PC-3 (cell line): Measurements from ENCODE around the gene C7orf33. TPM values are rescaled to one million over a fixed set of nuclear protein-coding genes. Genes with fewer than 3 reads are reported as not detected.

Experiments used
- ATAC-seq: fragments of 200-7000 bp; cut with Tn5 transposase; 2 replicates; pipeline ENCODE4 v1.9.1; 2020; ENCODE audit warnings: mild to moderate bottlenecking, moderate library complexity
- BruUV-seq: library from RNA; stranded (reverse); fragments of 400-500 nt; replicated peaks from 2 replicates; lab custom pipeline; 2021; lab: Mats Ljungman, UMichigan
- CTCF ChIA-PET: fragments of 300-600 bp; sonication (Branson Sonifier 250); formaldehyde crosslinking; loops from one replicate; lab custom pipeline; 2022; ENCODE audit warnings: antibody characterized with exemption; lab: Charles Lee
- POLR2A ChIA-PET: fragments of 300-600 bp; sonication (Branson Sonifier 250); formaldehyde crosslinking; loops from one replicate; lab custom pipeline; 2022; ENCODE audit warnings: antibody characterized with exemption; ENCODE audit not compliant: unreplicated experiment; lab: Charles Lee
- DNase-seq: peaks from one replicate; pipeline ENCODE4 v3.0.0-alpha.2; 2015
- H2AFZ ChIP-seq: fragments of 300-600 bp; sonication (generic); 2 replicates; pipeline ENCODE4 v1.6.0; 2016; ENCODE audit warnings: antibody characterized with exemption, low read length
- H3F3A ChIP-seq: fragments of 300-600 bp; sonication (generic); one replicate; pipeline ENCODE4 v1.6.0; 2017; ENCODE audit warnings: antibody characterized with exemption, low read length, control low read depth, mild to moderate bottlenecking; ENCODE audit not compliant: unreplicated experiment
- H3K27ac ChIP-seq: fragments of 300-600 bp; sonication (generic); 2 replicates; pipeline ENCODE4 v1.5.1; 2016; ENCODE audit warnings: mild to moderate bottlenecking, low read length
- H3K27me3 ChIP-seq: fragments of 300-600 bp; sonication (generic); 2 replicates; pipeline ENCODE4 v1.6.1; 2016; ENCODE audit warnings: low read length, mixed read lengths
- H3K36me3 ChIP-seq: fragments of 300-600 bp; sonication (generic); 2 replicates; pipeline ENCODE4 v1.6.1; 2016; ENCODE audit warnings: low read depth, mixed run types, low read length, mixed read lengths
- H3K4me1 ChIP-seq: fragments of 300-600 bp; sonication (generic); 2 replicates; pipeline ENCODE4 v1.5.1; 2016; ENCODE audit warnings: low read length; ENCODE audit not compliant: insufficient read depth
- H3K4me2 ChIP-seq: fragments of 300-600 bp; sonication (generic); 2 replicates; pipeline ENCODE4 v1.6.0; 2016; ENCODE audit warnings: low read length
- H3K4me3 ChIP-seq: fragments of 300-600 bp; sonication (generic); 2 replicates; pipeline ENCODE4 v1.5.1; 2016; ENCODE audit warnings: mild to moderate bottlenecking, low read length, mixed read lengths
- H3K79me2 ChIP-seq: fragments of 300-600 bp; sonication (generic); 2 replicates; pipeline ENCODE4 v1.6.1; 2017; ENCODE audit warnings: low read length, mixed read lengths
- H3K9ac ChIP-seq: fragments of 300-600 bp; sonication (generic); 2 replicates; pipeline ENCODE4 v1.6.0; 2016; ENCODE audit warnings: mild to moderate bottlenecking, low read length
- H3K9me2 ChIP-seq: fragments of 300-600 bp; sonication (generic); replicated peaks from 2 replicates; pipeline ENCODE4 v1.6.1; 2016; ENCODE audit warnings: mixed run types, low read length, mixed read lengths
- H3K9me3 ChIP-seq: fragments of 300-600 bp; sonication (generic); 2 replicates; pipeline ENCODE4 v1.6.1; 2016; ENCODE audit warnings: low read length, mixed read lengths
- H4K20me1 ChIP-seq: fragments of 300-600 bp; sonication (generic); 2 replicates; pipeline ENCODE4 v1.6.1; 2016; ENCODE audit warnings: low read length, mixed read lengths
- EZH2 ChIP-seq: fragments of 300-600 bp; sonication (generic); IDR thresholded peaks from one replicate; pipeline ENCODE4 v1.6.1; 2017; ENCODE audit warnings: antibody characterized with exemption, mild to moderate bottlenecking, low read length; ENCODE audit not compliant: unreplicated experiment
- EZH2phosphoT487 ChIP-seq: fragments of 300-600 bp; sonication (generic); IDR thresholded peaks from 2 replicates; pipeline ENCODE4 v1.6.1; 2018; ENCODE audit warnings: mild to moderate bottlenecking, antibody characterized with exemption, low read length, borderline replicate concordance
- intact Hi-C: fragments of 100-400 bp; cut with micrococcal nuclease; formaldehyde crosslinking; loops from 2 replicates; pipeline ENCODE4 v1.9.0; 2023
- total RNA-seq: library from RNA; depleted of rRNA; stranded (reverse); fragments of >200 nt; gene quantifications from 2 replicates; pipeline ENCODE4 v1.2.3, GENCODE V29; 2014
- TF ChIP-seq, protein P1 (sequence below): fragments of 300-600 bp; sonication (generic); conservative IDR thresholded peaks from 2 replicates; pipeline ENCODE4 v1.5.1; 2017; ENCODE audit warnings: antibody characterized with exemption, low read depth, mild to moderate bottlenecking, low read length

Gene C7orf33
- total RNA-seq, 1 experiment from 2014 or later = not detected

DNA sequence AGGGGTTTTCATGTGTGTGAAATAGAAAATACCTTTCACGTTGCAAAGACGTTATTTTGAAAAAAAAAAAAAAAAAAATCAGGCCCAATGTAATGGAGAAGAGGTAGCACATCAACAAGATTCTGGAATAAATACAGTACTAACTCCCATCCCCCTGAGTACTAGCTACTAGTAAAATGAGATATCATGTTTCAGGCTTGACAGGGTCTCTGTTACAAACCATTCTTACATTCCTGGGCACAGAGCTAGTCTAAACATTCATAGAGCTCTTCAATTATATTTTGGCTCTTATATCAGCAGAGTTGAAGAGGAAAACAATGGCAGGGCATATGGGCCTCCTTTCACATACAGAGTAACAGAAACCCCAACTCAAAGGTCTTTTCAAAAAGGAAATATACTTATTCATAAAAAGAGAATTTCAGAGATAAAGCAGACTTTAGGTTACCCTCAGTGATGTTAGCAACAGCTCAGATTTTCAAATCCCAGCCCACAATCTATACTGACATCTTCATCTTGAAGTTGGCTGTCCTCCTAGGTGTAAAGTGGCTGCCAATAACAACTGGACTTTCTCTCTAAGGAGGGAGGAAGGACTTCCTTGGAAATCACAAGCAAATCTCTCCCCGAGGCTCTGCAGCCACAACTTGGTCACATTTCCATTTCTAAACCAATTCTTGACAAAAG lies 18.6 kb downstream of the C7orf33 start:
- no peak overlapping the region for H3K4me3 ChIP-seq
- no peak overlapping the region for H3K27ac ChIP-seq
- intact Hi-C loops = no loop called here
- BruUV-seq = no TSS peak
- ATAC-seq (no peak), DNase-seq (no peak)
- H3K27me3 ChIP-seq = peaks cover 17% of the 10 kb centered on the region
- H3K9me3 ChIP-seq = no peaks in the 10 kb centered on the region
- TF ChIP-seq EZH2 = no peak
- TF ChIP-seq, protein P1, sequence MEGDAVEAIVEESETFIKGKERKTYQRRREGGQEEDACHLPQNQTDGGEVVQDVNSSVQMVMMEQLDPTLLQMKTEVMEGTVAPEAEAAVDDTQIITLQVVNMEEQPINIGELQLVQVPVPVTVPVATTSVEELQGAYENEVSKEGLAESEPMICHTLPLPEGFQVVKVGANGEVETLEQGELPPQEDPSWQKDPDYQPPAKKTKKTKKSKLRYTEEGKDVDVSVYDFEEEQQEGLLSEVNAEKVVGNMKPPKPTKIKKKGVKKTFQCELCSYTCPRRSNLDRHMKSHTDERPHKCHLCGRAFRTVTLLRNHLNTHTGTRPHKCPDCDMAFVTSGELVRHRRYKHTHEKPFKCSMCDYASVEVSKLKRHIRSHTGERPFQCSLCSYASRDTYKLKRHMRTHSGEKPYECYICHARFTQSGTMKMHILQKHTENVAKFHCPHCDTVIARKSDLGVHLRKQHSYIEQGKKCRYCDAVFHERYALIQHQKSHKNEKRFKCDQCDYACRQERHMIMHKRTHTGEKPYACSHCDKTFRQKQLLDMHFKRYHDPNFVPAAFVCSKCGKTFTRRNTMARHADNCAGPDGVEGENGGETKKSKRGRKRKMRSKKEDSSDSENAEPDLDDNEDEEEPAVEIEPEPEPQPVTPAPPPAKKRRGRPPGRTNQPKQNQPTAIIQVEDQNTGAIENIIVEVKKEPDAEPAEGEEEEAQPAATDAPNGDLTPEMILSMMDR = no peak
- TF ChIP-seq EZH2phosphoT487 = no peak
- H4K20me1 ChIP-seq = no peaks in the 10 kb centered on the region
- H3K4me1 ChIP-seq = no peaks in the 10 kb centered on the region
- no peak overlapping the region for H3K4me2 ChIP-seq
- no peaks in the 10 kb centered on the region for H3K36me3 ChIP-seq
- ChIA-PET CTCF (no interaction called here), POLR2A (interaction anchor here (0.7 kb wide), 1 partner anchor 163 kb away, joined by 11 read pairs; no protein-coding TSS in a partner anchor)
- H2AFZ ChIP-seq = no peak overlapping the region
- H3K9ac ChIP-seq = no peak overlapping the region
- no peaks in the 10 kb centered on the region for H3F3A ChIP-seq
- no peaks in the 10 kb centered on the region for H3K9me2 ChIP-seq
- no peaks in the 10 kb centered on the region for H3K79me2 ChIP-seq

DNA sequence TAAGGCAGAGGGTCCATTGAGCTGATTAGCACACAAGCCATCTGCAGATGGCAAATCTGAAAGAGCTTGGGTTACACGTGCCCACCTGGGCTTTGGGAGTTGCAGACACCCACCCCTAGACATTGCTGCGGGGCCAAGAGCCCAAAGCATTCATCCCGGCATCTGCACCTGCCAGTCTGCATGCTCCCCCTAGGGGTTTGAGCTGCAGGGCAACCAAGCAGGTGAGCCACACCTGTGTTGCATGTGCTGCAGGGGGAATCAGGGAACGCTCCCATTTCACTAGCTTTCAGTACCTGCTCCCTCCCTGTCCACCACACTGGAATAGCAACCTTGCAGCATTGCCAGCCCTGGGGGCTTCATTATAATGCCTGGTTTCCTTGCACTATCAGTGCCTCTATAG lies 21.1 kb downstream of the C7orf33 start:
- H3K4me1 ChIP-seq = no peaks in the 10 kb centered on the region
- intact Hi-C loops = no loop called here

More for the DNA sequence above, 21.1 kb downstream of the C7orf33 start:
- Histone ChIP-seq H3F3A (no peaks in the 10 kb centered on the region), H4K20me1 (no peaks in the 10 kb centered on the region), H3K27ac (no peak overlapping the region), H3K36me3 (no peaks in the 10 kb centered on the region), H3K9ac (no peak overlapping the region), H3K27me3 (peaks cover 39% of the 10 kb centered on the region), H3K4me3 (no peak overlapping the region), H3K79me2 (no peaks in the 10 kb centered on the region), H2AFZ (no peak overlapping the region), H3K9me2 (no peaks in the 10 kb centered on the region), H3K4me2 (no peak overlapping the region), H3K9me3 (no peaks in the 10 kb centered on the region)
- ChIA-PET CTCF (no interaction called here), POLR2A (no interaction called here)
- BruUV-seq = no TSS peak
- TF ChIP-seq EZH2phosphoT487 (no peak), EZH2 (no peak)
- TF ChIP-seq, protein P1 = peak; percentile 14; the same call in 1 of the 2 replicates
- ATAC-seq (no peak), DNase-seq (no peak)
